ENCODE measurements around the gene LRRC59.

GRCh38 chr17:50355701-50356341, 41.5 kb downstream of the LRRC59 start:
- TF ChIP-seq CTCF (IDR thresholded peaks at IDR 0.05) (no peak), POLR2A (IDR thresholded peaks at IDR 0.05) (no peak)

Measured in suprapubic skin (tissue), 3 donors.